Measurements from ENCODE around the gene UBE3D.

Gene UBE3D

DNA sequence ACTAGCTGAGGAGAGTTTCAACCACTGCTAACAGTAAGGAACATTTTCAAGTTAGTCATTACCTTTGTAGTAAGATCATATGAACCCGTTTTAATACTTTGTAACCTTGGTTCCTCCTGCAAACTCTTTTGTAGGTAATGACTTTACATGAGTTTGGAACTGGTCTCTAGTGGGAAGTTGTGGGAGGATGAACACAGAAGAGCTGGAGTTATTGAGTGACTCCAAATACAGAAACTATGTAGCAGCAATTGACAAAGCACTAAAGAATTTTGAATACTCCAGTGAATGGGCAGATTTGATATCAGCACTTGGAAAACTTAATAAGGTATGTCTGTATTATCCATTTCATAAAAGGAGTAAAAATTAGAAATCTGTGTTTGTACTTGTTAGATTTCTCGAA is 31.1 kb upstream of the UBE3D start:
- TF ChIP-seq ZFX (IDR thresholded peaks at IDR 0.05), result no peak
- TF ChIP-seq, protein P1, sequence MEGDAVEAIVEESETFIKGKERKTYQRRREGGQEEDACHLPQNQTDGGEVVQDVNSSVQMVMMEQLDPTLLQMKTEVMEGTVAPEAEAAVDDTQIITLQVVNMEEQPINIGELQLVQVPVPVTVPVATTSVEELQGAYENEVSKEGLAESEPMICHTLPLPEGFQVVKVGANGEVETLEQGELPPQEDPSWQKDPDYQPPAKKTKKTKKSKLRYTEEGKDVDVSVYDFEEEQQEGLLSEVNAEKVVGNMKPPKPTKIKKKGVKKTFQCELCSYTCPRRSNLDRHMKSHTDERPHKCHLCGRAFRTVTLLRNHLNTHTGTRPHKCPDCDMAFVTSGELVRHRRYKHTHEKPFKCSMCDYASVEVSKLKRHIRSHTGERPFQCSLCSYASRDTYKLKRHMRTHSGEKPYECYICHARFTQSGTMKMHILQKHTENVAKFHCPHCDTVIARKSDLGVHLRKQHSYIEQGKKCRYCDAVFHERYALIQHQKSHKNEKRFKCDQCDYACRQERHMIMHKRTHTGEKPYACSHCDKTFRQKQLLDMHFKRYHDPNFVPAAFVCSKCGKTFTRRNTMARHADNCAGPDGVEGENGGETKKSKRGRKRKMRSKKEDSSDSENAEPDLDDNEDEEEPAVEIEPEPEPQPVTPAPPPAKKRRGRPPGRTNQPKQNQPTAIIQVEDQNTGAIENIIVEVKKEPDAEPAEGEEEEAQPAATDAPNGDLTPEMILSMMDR (conservative IDR thresholded peaks at IDR 0.05), result no peak
- H3K27ac ChIP-seq, result no peak overlapping the region

DNA sequence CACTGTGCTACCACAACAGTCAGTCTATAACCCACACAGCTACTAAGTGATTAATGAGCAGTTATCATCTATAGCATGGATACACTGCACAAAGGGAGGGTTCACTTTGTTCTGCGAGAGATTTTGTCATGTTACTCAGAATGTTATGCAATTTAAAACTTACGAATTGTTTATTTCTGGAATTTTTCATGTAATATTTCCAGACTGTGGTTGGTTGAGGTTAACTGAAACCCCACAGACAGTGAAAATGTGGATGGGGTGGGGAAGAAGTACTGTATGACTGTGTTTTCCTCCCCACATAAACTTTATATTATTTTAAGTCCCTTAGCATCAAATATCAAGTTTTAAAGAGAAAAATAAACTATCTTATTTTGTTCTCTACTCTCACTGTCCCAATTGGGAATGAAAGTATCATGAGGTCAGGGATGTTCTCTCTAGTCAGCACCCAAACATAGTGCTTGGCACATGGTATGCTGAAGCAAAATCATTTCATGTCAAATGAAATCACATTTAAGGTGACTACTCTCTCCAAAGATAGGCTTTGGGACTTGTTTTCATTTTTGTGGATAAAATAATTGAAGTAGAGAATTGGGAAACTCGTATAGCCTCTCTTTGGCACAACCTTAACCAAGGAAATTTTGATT is 27.2 kb upstream of the UBE3D start:
- TF ChIP-seq, protein P1 (conservative IDR thresholded peaks at IDR 0.05), result no peak
- no peak for TF ChIP-seq ZFX (IDR thresholded peaks at IDR 0.05)
- H3K27ac ChIP-seq, result no peak overlapping the region

DNA sequence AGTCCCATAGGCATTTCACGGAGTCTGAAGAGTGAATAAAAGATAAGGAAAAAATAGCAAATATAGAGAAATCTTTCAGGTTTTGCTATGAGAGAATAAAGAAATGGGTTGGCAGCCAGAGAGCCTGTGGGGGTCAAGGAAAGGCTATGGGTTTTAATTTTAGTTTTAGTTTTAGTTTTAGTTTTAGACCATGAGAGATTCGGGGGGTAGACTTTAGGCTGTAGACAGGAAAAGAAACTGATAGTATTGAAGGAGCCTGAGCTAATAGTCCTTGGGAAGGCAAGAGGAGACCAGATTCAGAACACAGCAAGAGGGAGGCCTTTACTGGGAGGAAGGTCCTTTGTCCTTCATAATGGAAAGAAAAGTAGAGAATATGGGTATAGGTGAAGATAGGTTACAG is 21.1 kb upstream of the UBE3D start:
- no peak for TF ChIP-seq ZFX (IDR thresholded peaks at IDR 0.05)
- TF ChIP-seq, protein P1 (conservative IDR thresholded peaks at IDR 0.05), result no peak
- no peak overlapping the region for H3K27ac ChIP-seq

DNA sequence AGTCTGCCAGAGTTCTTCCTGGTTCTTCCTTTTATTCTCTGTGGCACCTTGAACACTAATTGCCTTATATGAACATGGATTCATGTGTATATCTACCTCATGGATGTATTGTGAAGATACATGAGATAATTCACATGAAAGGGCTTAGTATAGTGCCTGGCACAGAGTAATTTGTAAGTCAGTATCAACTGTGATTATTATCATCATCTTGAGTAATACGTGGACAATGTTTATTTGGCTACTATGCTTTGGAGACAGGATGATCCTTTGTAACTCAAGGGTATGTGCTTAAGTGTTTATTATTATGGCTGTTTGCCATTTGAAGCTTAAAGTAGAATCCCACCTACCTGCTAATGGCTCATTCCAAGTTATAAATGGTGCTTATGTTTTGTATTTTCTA is 17.8 kb upstream of the UBE3D start:
- no peak overlapping the region for H3K27ac ChIP-seq
- TF ChIP-seq ZFX (IDR thresholded peaks at IDR 0.05), result no peak
- TF ChIP-seq, protein P1 (conservative IDR thresholded peaks at IDR 0.05), result no peak

DNA sequence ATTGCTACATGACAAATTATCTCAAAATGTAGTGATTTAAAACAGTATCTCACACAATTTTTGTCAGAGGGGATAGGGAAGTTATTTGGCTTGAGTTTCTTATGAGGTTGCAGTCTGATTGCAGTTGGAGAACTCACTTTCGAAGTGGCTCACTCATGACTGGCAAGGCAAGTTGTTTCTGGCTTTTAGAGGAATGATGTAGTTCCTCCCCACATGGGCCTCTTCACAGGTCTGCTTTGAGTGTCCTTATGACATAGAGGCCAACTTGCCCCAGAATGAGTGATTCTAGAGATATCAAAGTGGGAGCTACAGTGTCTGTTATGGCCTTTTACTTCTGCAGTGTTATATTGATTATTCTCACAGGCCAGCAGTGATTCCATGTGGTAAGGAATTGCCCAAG is 8.0 kb upstream of the UBE3D start:
- TF ChIP-seq, protein P1 (conservative IDR thresholded peaks at IDR 0.05), result no peak
- H3K27ac ChIP-seq, result no peak overlapping the region

DNA sequence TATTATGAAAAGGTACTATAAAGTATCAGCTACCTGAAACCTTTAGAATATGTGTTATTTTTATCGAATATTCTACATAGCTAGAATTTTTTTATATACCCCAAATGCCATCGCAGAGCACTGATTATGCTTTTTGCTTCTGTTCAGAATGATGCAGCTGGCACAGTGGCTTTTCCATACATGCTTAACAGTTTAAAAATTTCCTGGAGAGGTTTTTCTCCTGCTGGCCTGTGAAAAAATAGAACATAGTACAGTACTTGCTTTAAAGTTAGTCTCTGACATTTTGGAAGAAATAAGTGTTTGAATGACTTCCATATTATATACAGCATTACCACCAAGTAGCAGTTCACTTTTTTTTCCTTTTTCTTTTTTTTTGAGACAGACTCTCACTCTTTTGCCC is 7.1 kb upstream of the UBE3D start:
- H3K27ac ChIP-seq, result no peak overlapping the region

DNA sequence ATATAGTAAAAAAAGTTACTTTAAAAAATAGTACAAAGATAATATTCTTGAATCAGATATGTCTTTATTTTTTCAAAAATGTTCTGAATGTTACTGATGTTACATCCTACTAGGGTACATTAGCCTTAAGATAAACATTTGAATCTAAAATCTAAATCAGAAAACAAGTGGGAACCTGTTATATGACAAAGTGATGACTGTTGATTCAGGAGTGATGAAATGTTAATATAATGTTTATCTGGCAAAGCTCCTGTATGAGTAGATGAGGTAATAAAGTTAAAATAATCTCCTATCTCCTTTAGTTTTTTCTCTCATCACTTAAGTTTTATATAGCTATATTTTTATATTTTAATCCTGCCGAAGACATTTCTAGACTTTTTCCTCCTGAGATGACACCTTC is 6.1 kb upstream of the UBE3D start:
- no peak overlapping the region; the same call in 1 of the 2 replicates for H3K27ac ChIP-seq

More for the DNA sequence above, 7.1 kb upstream of the UBE3D start:
- TF ChIP-seq, protein P1 (conservative IDR thresholded peaks at IDR 0.05), result no peak
- no peak for TF ChIP-seq ZFX (IDR thresholded peaks at IDR 0.05)

More for the DNA sequence above, 6.1 kb upstream of the UBE3D start:
- TF ChIP-seq, protein P1 (conservative IDR thresholded peaks at IDR 0.05), result no peak
